Measurements from ENCODE around the gene AKAP13. TPM values are rescaled to one million over a fixed set of nuclear protein-coding genes. Genes with fewer than 3 reads are reported as not detected.

AKAP13 gene
- total RNA-seq, 1 donor from 2014 or later: 41.1 TPM

DNA sequence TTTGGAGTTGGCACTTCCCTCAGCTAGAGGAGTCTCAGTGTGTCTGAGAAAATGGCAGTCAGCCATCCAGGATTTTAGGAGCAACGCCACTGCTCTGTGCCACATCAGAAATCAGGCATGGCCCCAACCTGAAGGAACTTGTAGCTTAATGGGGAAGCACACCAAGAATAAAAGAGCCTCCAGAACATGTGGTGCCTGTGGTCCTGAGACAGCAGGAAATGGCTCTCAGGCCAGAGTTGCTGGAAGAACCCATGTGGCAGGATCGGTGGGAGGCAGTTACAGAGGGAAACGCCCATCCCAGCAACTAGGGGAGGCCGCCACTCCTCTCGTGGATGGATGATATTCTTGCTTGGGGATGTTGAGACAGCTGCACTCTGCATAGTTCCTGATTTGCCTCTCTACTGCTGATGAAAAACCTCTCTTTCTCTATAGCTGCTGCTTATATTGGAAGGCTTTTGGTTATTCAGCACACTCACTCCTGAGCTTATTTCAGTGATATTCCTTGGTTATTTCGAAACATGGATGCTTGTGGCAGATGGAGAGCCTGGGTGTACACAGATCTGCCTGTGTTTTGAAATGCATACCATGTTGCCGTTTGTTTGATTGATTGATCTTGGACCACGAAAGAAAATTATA is 361.9 kb downstream of the AKAP13 start:
- FAIRE-seq (no peak), DNase-seq (ENCODE audit: low read depth) (no peak)
- peaks cover 19% of the 10 kb centered on the region for H3K36me3 ChIP-seq (ENCODE audit: control insufficient read depth, insufficient read depth, low read length)
- H3K4me3 ChIP-seq (ENCODE audit: low read depth, low read length): no peak overlapping the region
- TF ChIP-seq, protein P1, sequence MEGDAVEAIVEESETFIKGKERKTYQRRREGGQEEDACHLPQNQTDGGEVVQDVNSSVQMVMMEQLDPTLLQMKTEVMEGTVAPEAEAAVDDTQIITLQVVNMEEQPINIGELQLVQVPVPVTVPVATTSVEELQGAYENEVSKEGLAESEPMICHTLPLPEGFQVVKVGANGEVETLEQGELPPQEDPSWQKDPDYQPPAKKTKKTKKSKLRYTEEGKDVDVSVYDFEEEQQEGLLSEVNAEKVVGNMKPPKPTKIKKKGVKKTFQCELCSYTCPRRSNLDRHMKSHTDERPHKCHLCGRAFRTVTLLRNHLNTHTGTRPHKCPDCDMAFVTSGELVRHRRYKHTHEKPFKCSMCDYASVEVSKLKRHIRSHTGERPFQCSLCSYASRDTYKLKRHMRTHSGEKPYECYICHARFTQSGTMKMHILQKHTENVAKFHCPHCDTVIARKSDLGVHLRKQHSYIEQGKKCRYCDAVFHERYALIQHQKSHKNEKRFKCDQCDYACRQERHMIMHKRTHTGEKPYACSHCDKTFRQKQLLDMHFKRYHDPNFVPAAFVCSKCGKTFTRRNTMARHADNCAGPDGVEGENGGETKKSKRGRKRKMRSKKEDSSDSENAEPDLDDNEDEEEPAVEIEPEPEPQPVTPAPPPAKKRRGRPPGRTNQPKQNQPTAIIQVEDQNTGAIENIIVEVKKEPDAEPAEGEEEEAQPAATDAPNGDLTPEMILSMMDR (IDR thresholded peaks at IDR 0.05; ENCODE audit: insufficient read depth, low read length, severe bottlenecking): no peak
- no peaks in the 10 kb centered on the region for H3K27me3 ChIP-seq (ENCODE audit: control insufficient read depth, insufficient read depth, low read length)

DNA sequence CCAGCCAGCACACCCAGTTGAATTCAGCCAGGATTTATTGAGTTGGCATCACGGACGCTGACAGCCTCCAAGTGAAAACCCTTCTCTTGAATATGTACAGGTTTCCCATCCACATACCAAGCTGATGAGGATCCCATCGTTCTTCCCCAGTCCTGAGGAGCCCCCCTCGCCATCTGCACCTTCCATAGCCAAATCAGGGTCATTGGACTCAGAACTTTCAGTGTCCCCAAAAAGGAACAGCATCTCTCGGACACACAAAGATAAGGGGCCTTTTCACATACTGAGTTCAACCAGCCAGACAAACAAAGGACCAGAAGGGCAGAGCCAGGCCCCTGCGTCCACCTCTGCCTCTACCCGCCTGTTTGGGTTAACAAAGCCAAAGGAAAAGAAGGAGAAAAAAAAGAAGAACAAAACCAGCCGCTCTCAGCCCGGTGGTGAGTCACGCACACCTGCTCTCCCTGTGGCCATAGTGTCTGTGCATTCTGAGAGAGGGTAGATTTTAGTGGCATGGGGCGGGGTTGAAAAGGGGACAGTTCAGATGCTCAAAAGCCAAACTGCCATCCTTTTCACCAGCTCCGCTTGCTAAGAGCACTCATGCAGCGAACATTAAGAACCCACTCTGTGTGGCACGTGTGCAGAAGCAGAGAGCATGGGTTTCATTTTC is 363.1 kb downstream of the AKAP13 start:
- FAIRE-seq (no peak), DNase-seq (ENCODE audit: low read depth) (no peak)
- Histone ChIP-seq H3K27me3 (ENCODE audit: control insufficient read depth, insufficient read depth, low read length) (no peaks in the 10 kb centered on the region), H3K36me3 (ENCODE audit: control insufficient read depth, insufficient read depth, low read length) (peaks cover 19% of the 10 kb centered on the region), H3K4me3 (ENCODE audit: low read depth, low read length) (no peak overlapping the region)
- TF ChIP-seq, protein P1 (IDR thresholded peaks at IDR 0.05; ENCODE audit: insufficient read depth, low read length, severe bottlenecking): no peak

DNA sequence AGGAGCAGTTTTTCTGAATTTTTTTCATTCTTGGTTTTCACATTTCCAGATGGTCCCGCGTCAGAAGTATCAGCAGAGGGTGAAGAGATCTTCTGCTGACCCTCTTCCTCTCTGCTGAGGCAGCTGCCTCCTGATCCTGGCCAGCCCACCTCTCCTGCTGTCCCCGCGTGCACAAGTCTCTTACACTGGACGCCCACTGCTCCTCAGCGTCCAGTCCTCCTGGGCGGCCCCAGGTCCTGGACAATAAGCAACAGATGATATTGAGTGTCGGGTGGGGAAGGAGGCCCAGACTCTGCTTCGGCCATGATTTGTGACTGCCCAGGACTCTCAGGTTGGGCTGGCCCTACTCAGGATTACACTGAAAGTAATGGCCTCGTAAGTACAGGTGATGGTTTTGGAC is 364.2 kb downstream of the AKAP13 start:
- Histone ChIP-seq H3K4me3 (ENCODE audit: low read depth, low read length) (no peak overlapping the region), H3K27me3 (ENCODE audit: control insufficient read depth, insufficient read depth, low read length) (no peaks in the 10 kb centered on the region), H3K36me3 (ENCODE audit: control insufficient read depth, insufficient read depth, low read length) (peaks cover 22% of the 10 kb centered on the region)
- DNase-seq (ENCODE audit: low read depth) (no peak), FAIRE-seq (no peak)
- TF ChIP-seq, protein P1 (IDR thresholded peaks at IDR 0.05; ENCODE audit: insufficient read depth, low read length, severe bottlenecking): no peak

DNA sequence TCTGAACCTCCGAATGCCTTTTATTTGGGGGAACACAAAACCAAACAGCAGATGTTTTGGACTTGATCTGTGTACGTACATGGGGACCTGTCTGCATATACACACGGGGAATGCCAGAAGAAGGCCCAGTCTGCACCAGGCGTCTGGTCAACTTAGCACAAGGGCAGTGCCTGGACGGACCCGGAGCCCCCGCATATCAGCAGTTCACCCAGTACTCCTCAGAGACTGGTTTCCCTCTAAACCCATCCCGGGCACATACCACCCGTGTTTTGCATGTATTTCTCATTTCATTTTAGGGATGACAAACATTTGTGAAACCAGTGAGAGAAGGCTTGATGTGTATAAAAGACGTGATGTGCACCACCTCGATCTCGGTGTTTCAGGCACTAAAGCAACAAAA is 364.6 kb downstream of the AKAP13 start:
- H3K36me3 ChIP-seq (ENCODE audit: control insufficient read depth, insufficient read depth, low read length): peaks cover 22% of the 10 kb centered on the region
- FAIRE-seq: no peak
- H3K4me3 ChIP-seq (ENCODE audit: low read depth, low read length): no peak overlapping the region
- no peaks in the 10 kb centered on the region for H3K27me3 ChIP-seq (ENCODE audit: control insufficient read depth, insufficient read depth, low read length)
- TF ChIP-seq, protein P1 (IDR thresholded peaks at IDR 0.05; ENCODE audit: insufficient read depth, low read length, severe bottlenecking): no peak
- DNase-seq (ENCODE audit: low read depth): no peak

DNA sequence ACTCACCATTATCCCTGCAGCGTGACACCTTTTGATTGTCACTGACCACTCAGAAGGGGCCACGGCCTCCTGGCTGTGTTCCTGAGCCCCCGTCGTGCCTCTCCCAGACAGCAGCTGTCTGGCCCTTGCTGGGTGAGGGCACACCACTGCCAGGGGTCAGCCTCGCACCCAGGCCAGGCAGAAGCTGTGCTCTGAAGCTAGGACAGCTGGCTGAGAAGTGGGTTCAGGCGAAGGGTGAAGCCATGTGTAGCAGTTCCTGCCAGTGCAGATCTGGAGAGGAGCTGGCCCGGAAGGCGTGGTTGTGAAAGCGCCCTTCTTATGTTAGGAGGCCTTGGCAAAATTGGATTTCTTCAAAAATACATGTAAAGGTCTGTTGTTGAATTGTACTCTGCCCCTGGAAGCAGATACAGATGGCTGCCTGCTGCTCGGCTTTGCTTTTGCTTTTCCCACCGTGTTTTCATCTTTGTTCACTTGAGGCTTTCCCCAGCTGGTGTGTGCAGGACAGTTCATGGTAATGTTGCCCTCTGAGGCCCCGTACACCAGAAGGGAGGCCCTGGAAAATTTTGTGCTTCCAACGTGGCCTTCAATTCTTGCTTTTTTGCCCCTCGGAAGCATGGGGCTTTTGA is 365.2 kb downstream of the AKAP13 start:
- FAIRE-seq (no peak), DNase-seq (ENCODE audit: low read depth) (no peak)
- Histone ChIP-seq H3K36me3 (ENCODE audit: control insufficient read depth, insufficient read depth, low read length) (peaks cover 22% of the 10 kb centered on the region), H3K4me3 (ENCODE audit: low read depth, low read length) (no peak overlapping the region), H3K27me3 (ENCODE audit: control insufficient read depth, insufficient read depth, low read length) (no peaks in the 10 kb centered on the region)
- TF ChIP-seq, protein P1 (IDR thresholded peaks at IDR 0.05; ENCODE audit: insufficient read depth, low read length, severe bottlenecking): no peak
